Measurements from ENCODE around the gene GRPR.

GRPR gene

GRCh38 chrX:16123222-16123786 lies at the start of gene GRPR:
TSS of gene GRPR (plus strand) at chrX:16123565. CDS start at chrX:16123954, 389 bp downstream.
- DNase-seq: peak in 45 of 56 donors; percentile 0 to 74 (median 16)

- DNase-seq: no peak
These were observed 48.3 kb upstream of the GRPR start for GRCh38 chrX:16075087-16075486.

GRCh38 chrX:16076834-16077233 lies 46.5 kb upstream of the GRPR start:
- DNase-seq: no peak

GRCh38 chrX:16077811-16078210 lies 45.6 kb upstream of the GRPR start:
- DNase-seq: no peak

GRCh38 chrX:16081357-16081756 lies 42.0 kb upstream of the GRPR start:
- no peak for DNase-seq

- no peak for DNase-seq
These were observed 40.8 kb upstream of the GRPR start for GRCh38 chrX:16082470-16083085.

- DNase-seq: no peak
These were observed 36.3 kb upstream of the GRPR start for GRCh38 chrX:16087076-16087475.

- DNase-seq: no peak
These were observed 34.3 kb upstream of the GRPR start for GRCh38 chrX:16089086-16089485.

- no peak for DNase-seq
These were observed 27.2 kb upstream of the GRPR start for GRCh38 chrX:16096141-16096540.

GRCh38 chrX:16100673-16101072 lies 22.7 kb upstream of the GRPR start:
- no peak for DNase-seq

GRCh38 chrX:16101581-16101980 lies 21.8 kb upstream of the GRPR start:
- DNase-seq: no peak

GRCh38 chrX:16103625-16104024 lies 19.7 kb upstream of the GRPR start:
- no peak for DNase-seq

GRCh38 chrX:16112428-16112827 lies 10.9 kb upstream of the GRPR start:
- no peak for DNase-seq

- no peak for DNase-seq
These were observed 9.3 kb upstream of the GRPR start for GRCh38 chrX:16113978-16114565.

- no peak for DNase-seq
These were observed 8.8 kb upstream of the GRPR start for GRCh38 chrX:16114611-16115010.

- no peak for DNase-seq
These were observed 3.8 kb upstream of the GRPR start for GRCh38 chrX:16119353-16120220.

GRCh38 chrX:16120431-16120830 lies 2.9 kb upstream of the GRPR start:
- no peak for DNase-seq

GRCh38 chrX:16124201-16124600 lies 836 bp downstream of the GRPR start:
- DNase-seq: no peak

- DNase-seq: no peak
These were observed 2.3 kb downstream of the GRPR start for GRCh38 chrX:16125520-16126149.

- no peak for DNase-seq
These were observed 7.3 kb downstream of the GRPR start for GRCh38 chrX:16130707-16131106.

- no peak for DNase-seq
These were observed 11.6 kb downstream of the GRPR start for GRCh38 chrX:16134936-16135335.

GRCh38 chrX:16136080-16136479 lies 12.7 kb downstream of the GRPR start:
- DNase-seq: no peak
